Endodermal cell (in vitro differentiated cells): Measurements from ENCODE around the gene ACAT2. TPM values are rescaled to one million over a fixed set of nuclear protein-coding genes. Genes with fewer than 3 reads are reported as not detected.

Source experiments
- DNase-seq: peaks from one replicate; pipeline ENCODE4 v3.0.0-alpha.2; 2017
- H3K27ac ChIP-seq: 2 replicates; pipeline ENCODE4 v1.5.1; 2013; ENCODE audit warnings: mild to moderate bottlenecking, low read depth, low read length, moderate library complexity
- H3K27me3 ChIP-seq: 2 replicates; pipeline ENCODE4 v1.6.1; 2013; ENCODE audit warnings: mild to moderate bottlenecking, low read length, moderate library complexity; ENCODE audit not compliant: insufficient read depth, control insufficient read depth, poor library complexity, severe bottlenecking
- H3K36me3 ChIP-seq: 2 replicates; pipeline ENCODE4 v1.7.0; 2013; ENCODE audit warnings: mild to moderate bottlenecking, low read length, moderate library complexity; ENCODE audit not compliant: control insufficient read depth, insufficient read depth
- H3K4me1 ChIP-seq: one replicate; pipeline ENCODE4 v1.7.0; 2013; ENCODE audit warnings: low read length; ENCODE audit not compliant: control insufficient read depth, insufficient read depth
- H3K4me3 ChIP-seq: 2 replicates; pipeline ENCODE4 v1.5.1; 2013; ENCODE audit warnings: mild to moderate bottlenecking, low read length, moderate library complexity
- H3K9ac ChIP-seq: 2 replicates; pipeline ENCODE4 v1.6.1; 2013; ENCODE audit warnings: mild to moderate bottlenecking, low read length, moderate library complexity; ENCODE audit not compliant: poor library complexity, severe bottlenecking; ENCODE audit errors: extremely low read depth
- H3K9me3 ChIP-seq: 2 replicates; pipeline ENCODE4 v1.6.1; 2013; ENCODE audit warnings: mild to moderate bottlenecking, low read length, moderate library complexity; ENCODE audit not compliant: control insufficient read depth
- H3K27ac Mint-ChIP-seq: 2 replicates; pipeline ENCODE4 v1.8.0; 2020; ENCODE audit warnings: mixed read lengths
- H3K27me3 Mint-ChIP-seq: 2 replicates; pipeline ENCODE4 v1.8.0; 2021; ENCODE audit warnings: mild to moderate bottlenecking, mixed read lengths; ENCODE audit not compliant: insufficient read depth
- H3K36me3 Mint-ChIP-seq: 2 replicates; pipeline ENCODE4 v1.8.0; 2020; ENCODE audit warnings: low read depth, mixed read lengths
- H3K4me1 Mint-ChIP-seq: 2 replicates; pipeline ENCODE4 v1.8.0; 2020; ENCODE audit warnings: mixed read lengths
- H3K4me3 Mint-ChIP-seq: 2 replicates; pipeline ENCODE4 v1.8.0; 2020; ENCODE audit warnings: mild to moderate bottlenecking, moderate library complexity, mixed read lengths
- H3K9me3 Mint-ChIP-seq: 2 replicates; pipeline ENCODE4 v1.8.0; 2020; ENCODE audit warnings: mild to moderate bottlenecking, mixed read lengths
- CTCF ChIP-seq: fragments of 200-600 bp; sonication (generic); conservative IDR thresholded peaks from 2 replicates; pipeline ENCODE4 v1.5.0; 2021; ENCODE audit warnings: antibody characterized with exemption, mild to moderate bottlenecking
- WGBS, 2 experiments: methylation state at CpG; one replicate each; pipeline versions ENCODE4 v1.1.5 to v1.1.7; 2013; ENCODE audit warnings: missing lambda C conversion rate in 2 of 2, mixed read lengths in 1 of 2; ENCODE audit not compliant: insufficient coverage in 1 of 2, insufficient read length in 1 of 2; 5-methylcytosine and 5-hydroxymethylcytosine counted together
- total RNA-seq, 2 donors: library from RNA; stranded (reverse); fragmentation: NEBNext Ultra II Directional in 1 of 2; extraction: Animal tissue kit (Norgen Biotek cat#: 25700) in 1 of 2; gene quantifications; 2 replicates in 1 of 2; 3 replicates in 1 of 2; pipeline ENCODE4 v1.2.1, GENCODE V29; 2021

Gene ACAT2
- total RNA-seq, 2 donors from 2014 or later: 108 to 147 TPM

DNA sequence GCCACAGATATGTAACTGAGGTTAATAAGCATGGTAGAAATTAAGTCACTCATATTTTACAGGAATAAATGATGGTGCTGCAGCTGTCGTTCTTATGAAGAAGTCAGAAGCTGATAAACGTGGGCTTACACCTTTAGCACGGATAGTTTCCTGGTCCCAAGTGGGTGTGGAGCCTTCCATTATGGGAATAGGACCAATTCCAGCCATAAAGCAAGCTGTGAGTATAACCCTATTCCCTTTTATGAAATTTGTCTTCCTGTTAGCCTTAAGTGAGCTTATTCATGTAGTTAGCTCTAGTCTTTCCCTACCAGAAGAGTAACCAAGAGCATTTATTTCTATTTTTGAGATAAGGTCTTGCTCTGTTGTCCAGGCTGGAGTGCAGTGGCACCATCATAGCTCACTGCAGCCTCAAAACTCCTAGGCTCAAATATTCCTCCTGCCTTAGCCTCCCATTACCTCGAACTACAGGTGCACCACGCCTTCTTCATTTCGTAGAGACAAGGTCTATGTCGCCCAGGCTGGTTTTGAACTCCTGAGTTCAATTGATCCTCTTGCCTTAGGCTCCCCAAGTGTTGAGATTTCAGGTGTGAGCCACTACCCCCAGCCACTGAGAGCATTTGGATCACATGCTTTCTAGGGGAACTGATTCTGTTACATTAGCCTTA is 15.5 kb downstream of the ACAT2 start:
- no peaks in the 10 kb centered on the region for H3K27me3 Mint-ChIP-seq
- Histone ChIP-seq H3K9me3 (no peaks in the 10 kb centered on the region), H3K9ac (no peak overlapping the region), H3K4me3 (no peak overlapping the region), H3K27me3 (no peaks in the 10 kb centered on the region), H3K36me3 (peaks cover 100% of the 10 kb centered on the region), H3K27ac (no peak overlapping the region), H3K4me1 (no peaks in the 10 kb centered on the region)
- H3K4me3 Mint-ChIP-seq: no peak overlapping the region
- 90 to 93% methylated on average over 7 of the region's 7 CpGs for WGBS, 2 experiments
- H3K27ac Mint-ChIP-seq: peak overlapping the region; percentile 24
- no peaks in the 10 kb centered on the region for H3K9me3 Mint-ChIP-seq
- H3K4me1 Mint-ChIP-seq: no peaks in the 10 kb centered on the region
- H3K36me3 Mint-ChIP-seq: peaks cover 90% of the 10 kb centered on the region
- no peak for TF ChIP-seq CTCF
- DNase-seq: no peak

DNA sequence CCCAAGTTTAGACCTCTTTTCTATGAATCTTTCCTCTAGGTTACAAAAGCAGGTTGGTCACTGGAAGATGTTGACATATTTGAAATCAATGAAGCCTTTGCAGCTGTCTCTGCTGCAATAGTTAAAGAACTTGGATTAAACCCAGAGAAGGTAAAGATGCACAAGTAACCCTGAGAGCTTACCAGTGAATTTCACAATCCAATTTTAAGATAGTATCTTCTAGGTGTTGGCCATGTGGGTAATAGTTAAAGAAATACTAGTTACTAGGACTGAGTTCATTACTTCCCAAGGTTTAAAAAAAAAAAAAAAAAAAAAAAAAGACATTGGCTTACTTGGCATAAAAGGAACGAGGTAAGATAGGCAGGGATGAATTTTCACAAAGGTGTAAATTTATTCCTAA is 16.3 kb downstream of the ACAT2 start:
- DNase-seq: no peak
- no peaks in the 10 kb centered on the region for H3K4me1 ChIP-seq
- H3K9me3 ChIP-seq: no peaks in the 10 kb centered on the region
- peaks cover 90% of the 10 kb centered on the region for H3K36me3 Mint-ChIP-seq
- H3K4me3 ChIP-seq: no peak overlapping the region
- H3K27ac ChIP-seq: no peak overlapping the region
- H3K27ac Mint-ChIP-seq: no peak overlapping the region
- no peak overlapping the region for H3K4me3 Mint-ChIP-seq
- peaks cover 100% of the 10 kb centered on the region for H3K36me3 ChIP-seq
- H3K27me3 ChIP-seq: no peaks in the 10 kb centered on the region
- no peak for TF ChIP-seq CTCF
- WGBS, 2 experiments: 96 to 100% methylated on average over 1 of the region's 1 CpG
- H3K9me3 Mint-ChIP-seq: no peaks in the 10 kb centered on the region
- no peaks in the 10 kb centered on the region for H3K27me3 Mint-ChIP-seq
- no peaks in the 10 kb centered on the region for H3K4me1 Mint-ChIP-seq
- no peak overlapping the region for H3K9ac ChIP-seq

- Histone ChIP-seq H3K27me3 (no peaks in the 10 kb centered on the region), H3K4me1 (no peaks in the 10 kb centered on the region), H3K9ac (no peak overlapping the region), H3K36me3 (peaks cover 100% of the 10 kb centered on the region), H3K9me3 (no peaks in the 10 kb centered on the region), H3K27ac (peak overlapping the region; percentile 7), H3K4me3 (no peak overlapping the region)
- no peak overlapping the region for H3K4me3 Mint-ChIP-seq
- no peaks in the 10 kb centered on the region for H3K9me3 Mint-ChIP-seq
- peaks cover 90% of the 10 kb centered on the region for H3K36me3 Mint-ChIP-seq
- H3K27ac Mint-ChIP-seq: no peak overlapping the region
- H3K4me1 Mint-ChIP-seq: no peaks in the 10 kb centered on the region
- 94% methylated on average over 3 of the region's 3 CpGs; no CpG with 5 or more reads in 1 of the 2 experiments for WGBS, 2 experiments
- no peaks in the 10 kb centered on the region for H3K27me3 Mint-ChIP-seq
- DNase-seq: no peak
- no peak for TF ChIP-seq CTCF
Measured at GRCh38 chr6:159778542-159779103, 16.8 kb downstream of the ACAT2 start.
